ENCODE results near the gene NSMCE1. TPM values are rescaled to one million over a fixed set of nuclear protein-coding genes. Genes with fewer than 3 reads are reported as not detected.

The NSMCE1 gene
- total RNA-seq, 1 experiment from 2014 or later = 19.3 TPM

DNA sequence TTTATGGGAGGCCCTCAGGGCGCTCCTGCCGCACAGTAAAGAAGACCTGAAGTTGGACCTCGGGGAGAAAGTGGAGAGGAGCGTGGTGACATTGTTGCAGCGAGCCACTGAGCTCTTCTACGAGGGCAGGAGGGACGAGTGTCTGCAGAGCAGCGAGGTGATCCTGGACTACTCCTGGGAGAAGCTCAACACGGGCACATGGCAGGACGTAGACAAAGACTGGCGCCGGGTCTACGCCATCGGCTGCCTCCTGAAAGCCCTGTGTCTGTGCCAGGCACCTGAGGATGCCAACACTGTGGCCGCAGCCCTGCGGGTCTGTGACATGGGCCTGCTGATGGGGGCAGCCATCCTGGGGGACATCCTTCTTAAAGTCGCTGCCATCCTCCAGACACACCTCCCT is 58.4 kb downstream of the NSMCE1 start:
- Histone ChIP-seq H3K4me1 (ENCODE audit: insufficient read depth, low read length) (no peaks in the 10 kb centered on the region), H3K14ac (ENCODE audit: insufficient read depth, low read length) (no peak overlapping the region), H2BK12ac (ENCODE audit: insufficient read length, low read depth, low read length) (no peak overlapping the region), H2BK5ac (ENCODE audit: insufficient read length, low read length) (no peak overlapping the region), H2AK5ac (ENCODE audit: insufficient read length, low read length) (no peak overlapping the region), H2BK120ac (ENCODE audit: low read depth, low read length, poor library complexity, severe bottlenecking) (no peak overlapping the region), H3K27ac (ENCODE audit: insufficient read length, low read depth, low read length) (no peak overlapping the region), H3T11ph (ENCODE audit: low read length) (no peak overlapping the region), H2BK20ac (ENCODE audit: low read depth, low read length, poor library complexity, severe bottlenecking) (no peak overlapping the region), H4K5ac (ENCODE audit: insufficient read length, low read depth, low read length) (no peak overlapping the region), H4K91ac (ENCODE audit: insufficient read length, low read depth, low read length) (no peak overlapping the region), H4K8ac (replicated peaks; ENCODE audit: insufficient read length, low read depth, low read length) (no peak overlapping the region), H3K56ac (ENCODE audit: insufficient read length, low read depth, low read length) (no peak overlapping the region), H3K23me2 (ENCODE audit: insufficient read length, low read depth, low read length, poor library complexity, severe bottlenecking) (no peaks in the 10 kb centered on the region), H4K20me1 (ENCODE audit: control insufficient read depth, insufficient read depth, insufficient read length) (no peaks in the 10 kb centered on the region), H3K9me3 (ENCODE audit: control insufficient read depth, low read depth, low read length) (no peaks in the 10 kb centered on the region), H3K27me3 (ENCODE audit: insufficient read depth, low read length) (no peaks in the 10 kb centered on the region), H2AFZ (ENCODE audit: low read length) (no peak overlapping the region), H3K9ac (ENCODE audit: extremely low read depth, insufficient read length, low read length) (no peak overlapping the region), H2BK15ac (ENCODE audit: low read depth, low read length) (no peak overlapping the region), H3K4ac (ENCODE audit: low read depth, low read length) (no peak overlapping the region), H3K79me1 (ENCODE audit: insufficient read depth, low read depth, low read length, poor library complexity, severe bottlenecking) (no peaks in the 10 kb centered on the region), H3K79me2 (ENCODE audit: insufficient read depth, low read length) (no peaks in the 10 kb centered on the region), H3K18ac (ENCODE audit: insufficient read length, low read depth, low read length) (no peak overlapping the region), H3K4me2 (ENCODE audit: insufficient read depth, insufficient read length, low read length) (no peak overlapping the region), H3K23ac (ENCODE audit: insufficient read length, low read depth, low read length) (no peak overlapping the region)
- Mint-ChIP-seq H3K27me3 (ENCODE audit: low read depth) (no peaks in the 10 kb centered on the region), H3K36me3 (ENCODE audit: insufficient read depth in 1 of 3, low read depth in 3 of 3) (peaks cover 1 to 26% (median 18%) of the 10 kb centered on the region in 3 experiments; a peak in 6 of 7 replicates), H3K4me3 (no peak overlapping the region), H3K27ac (peak overlapping the region in 1 of 3 experiments; percentile 70; a peak in 2 of 7 replicates), H3K4me1 (no peaks in the 10 kb centered on the region), H3K9me3 (no peaks in the 10 kb centered on the region)
- no peak for DNase-seq
- TF ChIP-seq, protein P1, sequence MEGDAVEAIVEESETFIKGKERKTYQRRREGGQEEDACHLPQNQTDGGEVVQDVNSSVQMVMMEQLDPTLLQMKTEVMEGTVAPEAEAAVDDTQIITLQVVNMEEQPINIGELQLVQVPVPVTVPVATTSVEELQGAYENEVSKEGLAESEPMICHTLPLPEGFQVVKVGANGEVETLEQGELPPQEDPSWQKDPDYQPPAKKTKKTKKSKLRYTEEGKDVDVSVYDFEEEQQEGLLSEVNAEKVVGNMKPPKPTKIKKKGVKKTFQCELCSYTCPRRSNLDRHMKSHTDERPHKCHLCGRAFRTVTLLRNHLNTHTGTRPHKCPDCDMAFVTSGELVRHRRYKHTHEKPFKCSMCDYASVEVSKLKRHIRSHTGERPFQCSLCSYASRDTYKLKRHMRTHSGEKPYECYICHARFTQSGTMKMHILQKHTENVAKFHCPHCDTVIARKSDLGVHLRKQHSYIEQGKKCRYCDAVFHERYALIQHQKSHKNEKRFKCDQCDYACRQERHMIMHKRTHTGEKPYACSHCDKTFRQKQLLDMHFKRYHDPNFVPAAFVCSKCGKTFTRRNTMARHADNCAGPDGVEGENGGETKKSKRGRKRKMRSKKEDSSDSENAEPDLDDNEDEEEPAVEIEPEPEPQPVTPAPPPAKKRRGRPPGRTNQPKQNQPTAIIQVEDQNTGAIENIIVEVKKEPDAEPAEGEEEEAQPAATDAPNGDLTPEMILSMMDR (conservative IDR thresholded peaks at IDR 0.05) = no peak
- WGBS (ENCODE audit: extremely low coverage, insufficient read length, low lambda C conversion rate) = no CpG with 5 or more reads among the region's 17 CpGs

Data from H9 (cell line).